Right atrium auricular region (tissue), 2 donors: Measurements from ENCODE around the gene SHLD2. TPM values are rescaled to one million over a fixed set of nuclear protein-coding genes. Genes with fewer than 3 reads are reported as not detected.
"Not testable (repeated sequence)": the region's sequence is repeated elsewhere in the genome, so short reads cannot be mapped to it uniquely, and the experiment has no call there.

ENCODE experiments used
- DNase-seq: peaks from one replicate; pipeline ENCODE4 v3.0.0-alpha.2; 2019; ENCODE audit warnings: low spot score
- H3K27ac ChIP-seq, 2 donors: fragments of 200-600 bp; sonication (generic); 1 replicate in 1 of 2; 2 replicates in 1 of 2; pipeline ENCODE4 v1.5.1; 2016 to 2019
- H3K27me3 ChIP-seq, 2 donors: fragments of 200-600 bp; sonication (generic); one replicate each; pipeline versions ENCODE4 v1.5.1 to v1.6.0; 2017 to 2019
- H3K36me3 ChIP-seq: fragments of 200-600 bp; sonication (generic); one replicate; pipeline ENCODE4 v1.5.1; 2016
- H3K4me1 ChIP-seq, 2 donors: fragments of 200-600 bp; sonication (generic); one replicate each; pipeline versions ENCODE4 v1.5.1 to v1.6.0; 2017 to 2019
- H3K4me3 ChIP-seq, 2 donors: fragments of 200-600 bp; sonication (generic); 1 replicate in 1 of 2; 2 replicates in 1 of 2; pipeline ENCODE4 v1.5.1; 2017 to 2019; ENCODE audit warnings: mild to moderate bottlenecking in 1 of 2, moderate library complexity in 1 of 2
- H3K9me3 ChIP-seq, 2 donors: fragments of 200-600 bp; sonication (generic); one replicate each; pipeline ENCODE4 v1.5.1; 2019
- total RNA-seq, 2 donors: library from RNA; depleted of rRNA; stranded (reverse); fragments of >200 nt; gene quantifications; one replicate each; pipeline ENCODE4 v1.1.0, GENCODE V29; 2016
- TF ChIP-seq, protein P1 (sequence below), 2 donors: fragments of 200-600 bp; sonication (generic); IDR thresholded peaks; one replicate each; pipeline ENCODE4 v1.5.1; 2019; ENCODE audit warnings: antibody characterized with exemption in 2 of 2

Gene SHLD2
- total RNA-seq, 2 donors from 2014 or later, result 13.5 to 16.5 TPM

DNA sequence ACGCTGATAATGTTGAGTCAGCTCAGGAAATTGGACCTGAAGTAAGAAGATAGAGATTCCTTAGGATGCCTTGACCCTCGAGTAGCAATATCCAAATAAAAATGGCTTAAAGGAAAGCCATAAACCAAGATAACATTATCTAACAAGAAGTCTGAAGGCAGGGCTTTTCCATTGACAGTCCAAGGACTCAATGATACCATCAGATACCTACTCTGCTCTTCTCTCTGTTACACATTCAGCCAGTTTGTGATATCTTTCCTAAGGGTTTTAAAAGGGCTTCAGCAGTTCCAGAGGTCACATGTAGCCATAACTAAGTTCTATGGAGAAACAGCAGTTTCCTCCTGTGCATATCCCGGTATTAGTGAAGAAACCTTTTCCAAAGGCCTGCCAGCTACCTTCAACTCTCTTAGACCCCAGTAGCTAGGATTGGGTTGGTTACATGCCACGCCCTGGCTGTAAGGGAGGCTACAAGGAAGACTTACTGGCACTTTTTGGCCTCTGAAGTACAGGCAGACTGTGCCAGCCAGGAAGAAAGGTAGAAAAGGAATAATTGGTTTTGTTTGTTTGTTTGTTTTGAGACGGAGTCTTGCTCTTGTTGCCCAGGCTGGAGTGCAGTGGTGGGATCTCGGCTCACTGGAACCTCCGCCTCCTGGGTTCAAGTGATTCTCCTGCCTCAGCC, 10.6 kb downstream of the SHLD2 start:
- H3K36me3 ChIP-seq, result peaks cover 20% of the 10 kb centered on the region
- H3K27me3 ChIP-seq, result no peaks in the 10 kb centered on the region
- no peak overlapping the region for H3K27ac ChIP-seq
- H3K4me1 ChIP-seq, result no peaks in the 10 kb centered on the region
- no peak overlapping the region for H3K4me3 ChIP-seq
- H3K9me3 ChIP-seq, result no peaks in the 10 kb centered on the region
- no peak for DNase-seq
- TF ChIP-seq, protein P1, sequence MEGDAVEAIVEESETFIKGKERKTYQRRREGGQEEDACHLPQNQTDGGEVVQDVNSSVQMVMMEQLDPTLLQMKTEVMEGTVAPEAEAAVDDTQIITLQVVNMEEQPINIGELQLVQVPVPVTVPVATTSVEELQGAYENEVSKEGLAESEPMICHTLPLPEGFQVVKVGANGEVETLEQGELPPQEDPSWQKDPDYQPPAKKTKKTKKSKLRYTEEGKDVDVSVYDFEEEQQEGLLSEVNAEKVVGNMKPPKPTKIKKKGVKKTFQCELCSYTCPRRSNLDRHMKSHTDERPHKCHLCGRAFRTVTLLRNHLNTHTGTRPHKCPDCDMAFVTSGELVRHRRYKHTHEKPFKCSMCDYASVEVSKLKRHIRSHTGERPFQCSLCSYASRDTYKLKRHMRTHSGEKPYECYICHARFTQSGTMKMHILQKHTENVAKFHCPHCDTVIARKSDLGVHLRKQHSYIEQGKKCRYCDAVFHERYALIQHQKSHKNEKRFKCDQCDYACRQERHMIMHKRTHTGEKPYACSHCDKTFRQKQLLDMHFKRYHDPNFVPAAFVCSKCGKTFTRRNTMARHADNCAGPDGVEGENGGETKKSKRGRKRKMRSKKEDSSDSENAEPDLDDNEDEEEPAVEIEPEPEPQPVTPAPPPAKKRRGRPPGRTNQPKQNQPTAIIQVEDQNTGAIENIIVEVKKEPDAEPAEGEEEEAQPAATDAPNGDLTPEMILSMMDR (IDR thresholded peaks at IDR 0.05), result no peak

GRCh38 chr10:87118122-87118521, 23.1 kb downstream of the SHLD2 start:
- H3K27ac ChIP-seq, DNase-seq: not testable (repeated sequence)

GRCh38 chr10:87119029-87119428, 24.0 kb downstream of the SHLD2 start:
- not testable (repeated sequence) for H3K4me1 ChIP-seq, H3K27me3 ChIP-seq, H3K27ac ChIP-seq, H3K4me3 ChIP-seq, H3K9me3 ChIP-seq, H3K36me3 ChIP-seq, DNase-seq

More at GRCh38 chr10:87118122-87118521, 23.1 kb downstream of the SHLD2 start:
- H3K27me3 ChIP-seq, H3K36me3 ChIP-seq, H3K4me3 ChIP-seq, H3K9me3 ChIP-seq, H3K4me1 ChIP-seq: not testable (repeated sequence)

GRCh38 chr10:87123351-87123750, 28.3 kb downstream of the SHLD2 start:
- not testable (repeated sequence) for H3K27ac ChIP-seq, H3K36me3 ChIP-seq, H3K4me3 ChIP-seq, H3K9me3 ChIP-seq, H3K27me3 ChIP-seq, H3K4me1 ChIP-seq, DNase-seq

DNA sequence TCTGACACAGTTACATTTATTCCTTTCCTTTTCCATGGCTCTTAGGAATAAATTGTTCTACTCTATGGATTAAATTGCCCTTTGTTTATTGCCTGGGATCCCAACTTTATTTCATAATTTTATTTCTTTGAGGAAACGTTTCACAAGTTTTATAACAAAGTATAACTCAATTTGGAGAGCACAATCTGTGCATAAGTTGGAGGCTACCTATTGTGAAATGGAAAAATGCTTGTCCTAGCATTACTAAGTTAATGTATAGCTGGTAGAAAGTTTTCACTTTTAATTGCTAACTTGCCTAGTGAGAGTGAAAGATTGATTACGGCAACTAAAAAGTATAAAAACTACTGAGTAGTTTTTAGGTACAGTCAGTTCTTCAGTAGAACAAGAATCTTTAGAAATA, 32.0 kb downstream of the SHLD2 start:
- H3K4me3 ChIP-seq, H3K27ac ChIP-seq, H3K27me3 ChIP-seq, DNase-seq, H3K9me3 ChIP-seq, H3K36me3 ChIP-seq, H3K4me1 ChIP-seq: not testable (repeated sequence)

DNA sequence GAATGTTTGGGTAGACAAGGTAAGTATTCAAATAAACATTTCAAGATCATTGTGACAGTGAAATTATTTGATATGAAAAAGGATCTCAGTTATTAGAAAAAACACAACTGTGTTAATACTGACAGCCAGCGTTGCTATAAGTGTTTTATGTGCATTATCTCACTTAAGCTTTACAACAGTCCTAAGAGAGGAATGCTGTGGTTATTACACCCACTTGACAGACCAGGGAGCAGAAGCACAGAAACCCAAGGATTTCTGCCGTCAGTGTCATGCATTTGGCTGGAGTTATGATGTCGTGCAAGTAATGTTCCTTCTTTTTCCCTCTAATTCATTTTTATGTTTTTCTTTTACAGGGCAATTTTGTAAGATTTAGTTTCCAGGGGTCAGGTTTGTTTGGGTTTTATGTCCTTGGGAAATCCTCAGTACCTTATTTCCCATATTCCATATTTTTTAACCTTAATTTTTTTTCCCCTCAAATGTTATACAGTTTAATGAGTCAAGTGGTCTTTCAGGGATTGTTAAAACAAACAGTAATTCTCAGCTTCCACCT, 32.7 kb downstream of the SHLD2 start:
- DNase-seq, H3K27ac ChIP-seq, H3K36me3 ChIP-seq, H3K4me3 ChIP-seq, H3K9me3 ChIP-seq, H3K27me3 ChIP-seq, H3K4me1 ChIP-seq: not testable (repeated sequence)

- H3K4me1 ChIP-seq, H3K36me3 ChIP-seq, DNase-seq, H3K27me3 ChIP-seq, H3K9me3 ChIP-seq, H3K4me3 ChIP-seq, H3K27ac ChIP-seq: not testable (repeated sequence)
Measured at GRCh38 chr10:87132176-87132575, 37.2 kb downstream of the SHLD2 start.

- Histone ChIP-seq H3K27ac (peak overlapping the region in 1 of 2 donors; percentile 53), H3K9me3 (peaks cover 0 to 15% of the 10 kb centered on the region in 2 donors)
- not testable (repeated sequence) for DNase-seq, H3K27me3 ChIP-seq, H3K4me1 ChIP-seq, H3K4me3 ChIP-seq, H3K36me3 ChIP-seq
Measured at GRCh38 chr10:87133936-87134335, 38.9 kb downstream of the SHLD2 start.

GRCh38 chr10:87134440-87134839, 39.4 kb downstream of the SHLD2 start:
- H3K27ac ChIP-seq, result peak overlapping the region in 1 of 2 donors; percentile 53

DNA sequence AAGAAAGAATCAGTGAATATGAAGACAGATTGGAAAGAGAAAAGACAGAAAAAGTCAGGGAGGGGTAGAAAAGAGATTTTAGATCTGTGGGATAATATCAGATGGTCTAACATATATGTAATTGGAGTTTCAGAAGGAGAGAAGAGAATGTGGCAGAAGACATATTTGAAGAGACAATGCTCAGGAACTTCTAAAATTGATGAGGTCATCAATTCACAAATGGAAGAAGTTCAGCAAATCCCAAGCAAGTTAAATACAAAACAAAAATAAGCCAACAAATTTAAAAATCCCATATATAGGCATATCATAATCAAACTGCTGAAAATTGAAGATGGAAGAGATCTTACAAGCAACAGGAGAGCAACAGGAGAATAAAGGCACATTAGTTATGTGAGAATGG, 42.5 kb downstream of the SHLD2 start:
- not testable (repeated sequence) for DNase-seq, H3K27ac ChIP-seq, H3K4me1 ChIP-seq, H3K36me3 ChIP-seq, H3K27me3 ChIP-seq, H3K4me3 ChIP-seq
- H3K9me3 ChIP-seq, result peaks cover 0 to 15% of the 10 kb centered on the region in 2 donors

More at GRCh38 chr10:87134440-87134839, 39.4 kb downstream of the SHLD2 start:
- H3K36me3 ChIP-seq, H3K4me1 ChIP-seq, DNase-seq, H3K4me3 ChIP-seq, H3K27me3 ChIP-seq: not testable (repeated sequence)
- peaks cover 0 to 15% of the 10 kb centered on the region in 2 donors for H3K9me3 ChIP-seq

DNA sequence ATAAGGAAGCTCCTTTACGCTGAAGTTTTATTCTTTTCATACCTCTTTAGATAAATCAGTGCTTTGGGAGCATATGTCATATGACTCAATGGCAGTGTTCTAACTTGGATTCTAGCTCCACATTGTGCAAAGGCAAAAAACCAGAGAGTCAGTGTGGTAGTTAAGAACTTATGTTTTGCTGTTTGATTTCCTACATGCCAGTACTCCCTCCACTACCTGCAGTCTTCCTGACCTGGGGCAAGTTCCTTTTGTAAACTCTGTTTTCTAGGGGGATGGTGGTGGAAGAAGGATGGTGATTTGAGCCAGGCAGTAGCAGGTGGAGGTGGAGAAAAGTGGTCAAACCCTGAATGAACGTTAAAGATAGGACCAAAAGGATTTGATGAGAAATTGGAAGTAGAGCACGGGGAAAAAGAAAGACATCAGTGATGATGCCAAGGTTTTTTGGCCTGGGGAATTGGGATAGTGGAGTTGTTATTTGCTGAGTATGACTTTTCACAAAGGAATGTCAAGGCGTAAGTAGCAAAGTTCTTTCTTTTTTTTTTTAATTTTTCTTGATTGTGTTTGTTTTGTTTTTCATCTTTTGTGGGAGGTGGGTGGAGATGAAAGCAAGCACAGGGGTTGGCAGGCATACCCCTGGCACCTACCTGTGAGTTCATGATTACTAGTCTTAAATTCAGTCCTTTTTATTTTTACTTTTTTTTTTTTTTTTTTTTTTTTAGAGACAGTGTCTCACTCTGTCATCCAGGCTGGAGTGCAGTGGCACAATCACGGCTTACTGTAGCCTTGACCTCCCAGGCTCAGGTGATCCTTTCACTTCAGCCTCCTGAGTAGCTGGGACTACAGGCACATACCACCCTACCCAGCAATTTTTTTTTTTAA, 47.5 kb downstream of the SHLD2 start:
- DNase-seq, H3K9me3 ChIP-seq, H3K36me3 ChIP-seq, H3K4me1 ChIP-seq, H3K4me3 ChIP-seq, H3K27me3 ChIP-seq: not testable (repeated sequence)
- H3K27ac ChIP-seq, result peak overlapping the region in 1 of 2 donors; percentile 23

DNA sequence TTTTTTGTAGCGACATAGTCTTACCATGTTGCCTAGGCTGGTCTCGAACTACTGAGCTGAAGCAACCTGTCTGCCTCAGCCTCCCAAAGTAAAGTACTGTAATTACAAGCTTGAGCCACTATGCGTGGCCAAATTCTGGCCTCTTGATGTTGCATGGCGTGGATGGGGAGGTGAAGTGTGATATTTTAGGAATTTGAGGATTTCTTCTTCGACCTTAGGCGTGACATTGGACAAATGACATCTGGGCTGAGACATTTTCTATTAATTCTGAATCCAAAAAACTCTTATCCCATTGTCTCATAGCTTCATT, 48.1 kb downstream of the SHLD2 start:
- H3K27ac ChIP-seq, result peak overlapping the region in 1 of 2 donors; percentile 23
- not testable (repeated sequence) for H3K4me1 ChIP-seq, H3K36me3 ChIP-seq, H3K27me3 ChIP-seq, H3K9me3 ChIP-seq, H3K4me3 ChIP-seq, DNase-seq

DNA sequence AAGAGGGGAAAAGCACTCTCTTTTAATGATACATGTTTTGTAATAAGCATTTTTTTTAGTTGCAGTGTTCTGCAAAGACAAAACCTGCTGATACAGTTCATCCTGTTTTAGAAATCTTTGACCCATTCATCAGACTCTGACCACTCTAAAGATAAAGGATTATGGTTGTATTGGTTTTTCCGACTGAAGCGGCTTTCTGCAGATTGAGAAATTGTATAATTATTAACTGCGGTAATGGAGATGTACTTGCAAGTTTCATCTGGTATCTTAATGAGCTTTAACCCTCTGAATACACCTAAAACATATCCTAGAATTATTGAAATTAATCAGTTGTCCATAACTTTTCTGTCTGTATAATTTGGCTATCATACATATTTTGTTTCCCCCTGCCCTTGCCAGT, 50.6 kb downstream of the SHLD2 start:
- not testable (repeated sequence) for H3K9me3 ChIP-seq, H3K4me1 ChIP-seq, H3K27me3 ChIP-seq, DNase-seq, H3K4me3 ChIP-seq, H3K27ac ChIP-seq, H3K36me3 ChIP-seq
